ENCODE results near the gene ATG7.

The ATG7 gene

DNA sequence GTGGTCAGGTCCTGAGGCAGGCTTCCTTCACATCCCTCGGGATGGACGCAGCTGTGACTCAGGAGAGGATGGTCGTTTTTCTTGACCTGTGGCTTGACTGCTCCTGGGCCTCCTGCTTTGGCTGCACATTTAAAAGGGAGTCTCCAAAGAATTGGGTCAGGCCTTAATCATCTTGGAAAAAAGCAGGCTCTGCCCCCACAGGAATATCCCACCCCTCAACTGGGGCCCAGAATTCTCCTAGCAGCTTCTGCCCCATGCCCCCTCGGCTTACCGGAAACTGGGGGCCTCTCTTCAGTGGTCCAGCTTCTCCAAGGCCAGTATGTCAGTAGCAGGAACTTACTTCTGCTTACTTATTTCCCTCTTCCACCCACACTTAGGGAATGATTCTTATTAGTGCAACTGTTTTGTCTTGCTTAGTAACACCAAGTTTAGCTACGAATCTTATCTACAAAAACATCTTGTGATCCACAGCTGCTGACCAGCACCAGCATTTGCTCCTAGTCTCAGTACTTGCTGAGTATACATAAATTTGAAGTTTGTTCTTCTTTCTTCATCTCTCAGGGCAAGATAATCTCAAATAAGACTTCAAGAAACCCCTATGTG is 35.7 kb downstream of the ATG7 start:
- Histone ChIP-seq H3K4me1 (ENCODE audit: control insufficient read depth in 2 of 2, insufficient read depth in 1 of 2, low read depth in 1 of 2, low read length in 2 of 2) (no peaks in the 10 kb centered on the region), H3K27me3 (ENCODE audit: control insufficient read depth in 3 of 3, insufficient read depth in 3 of 3, low read depth in 1 of 3, low read length in 3 of 3) (no peaks in the 10 kb centered on the region), H2BK12ac (ENCODE audit: low read length) (no peak overlapping the region), H3K23ac (ENCODE audit: low read depth, low read length, poor library complexity) (no peak overlapping the region), H3K79me1 (ENCODE audit: low read depth, low read length) (no peaks in the 10 kb centered on the region), H2BK120ac (ENCODE audit: low read depth, low read length) (no peak overlapping the region), H3K14ac (ENCODE audit: low read length) (no peak overlapping the region), H2BK15ac (ENCODE audit: low read length) (no peak overlapping the region), H4K8ac (ENCODE audit: low read depth, low read length) (no peak overlapping the region), H3K4me2 (ENCODE audit: insufficient read depth, low read length, poor library complexity, severe bottlenecking) (no peak overlapping the region), H3K36me3 (replicated peaks in 1 of 2; ENCODE audit: control insufficient read depth in 2 of 2, insufficient read depth in 2 of 2, low read length in 2 of 2) (peaks cover 14 to 74% of the 10 kb centered on the region in 2 donors), H3K4me3 (ENCODE audit: low read length in 2 of 2) (no peak overlapping the region), H3K9me3 (replicated peaks in 1 of 2; ENCODE audit: control insufficient read depth in 2 of 2, insufficient read depth in 1 of 2, low read depth in 1 of 2, low read length in 2 of 2) (peaks cover 0 to 3% of the 10 kb centered on the region in 2 donors), H2BK5ac (ENCODE audit: low read length) (no peak overlapping the region), H3K18ac (ENCODE audit: low read length) (no peak overlapping the region), H3K4ac (ENCODE audit: low read length) (no peak overlapping the region), H2AFZ (ENCODE audit: low read length) (no peak overlapping the region), H4K91ac (ENCODE audit: low read depth, low read length, poor library complexity) (no peak overlapping the region), H3K9ac (ENCODE audit: low read depth, low read length, poor library complexity) (no peak overlapping the region), H2AK5ac (ENCODE audit: low read depth, low read length) (no peak overlapping the region), H3K27ac (replicated peaks; ENCODE audit: low read length) (no peak overlapping the region)
- no CpG with 5 or more reads among the region's 6 CpGs for WGBS, 2 donors (ENCODE audit: extremely low coverage in 2 of 2, insufficient read length in 2 of 2, insufficient replicate concordance in 1 of 2)
- DNase-seq (ENCODE audit: low spot score), result no peak

DNA sequence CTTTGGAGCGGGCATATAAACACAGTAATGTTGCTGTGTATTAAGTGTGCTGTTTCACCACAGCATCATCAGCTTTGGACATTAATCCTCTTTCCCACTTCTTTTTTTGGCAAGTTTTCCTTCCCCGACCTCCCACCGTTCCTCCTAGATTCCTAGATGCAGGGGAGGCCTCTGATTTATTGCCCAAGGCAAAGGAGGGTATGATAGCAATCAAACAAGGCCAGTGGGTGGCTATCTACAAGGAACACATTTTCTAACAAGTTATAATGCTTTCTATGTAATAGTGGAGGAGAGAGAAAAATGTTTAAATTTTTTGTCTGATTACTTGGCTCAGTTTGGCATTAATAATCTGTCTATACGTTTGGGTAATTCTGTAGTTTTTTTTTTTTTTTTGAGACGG is 38.1 kb downstream of the ATG7 start:
- no CpG with 5 or more reads among the region's 5 CpGs for WGBS, 2 donors (ENCODE audit: extremely low coverage in 2 of 2, insufficient read length in 2 of 2, insufficient replicate concordance in 1 of 2)
- Histone ChIP-seq H2BK12ac (ENCODE audit: low read length) (no peak overlapping the region), H3K4me2 (ENCODE audit: insufficient read depth, low read length, poor library complexity, severe bottlenecking) (no peak overlapping the region), H3K9ac (ENCODE audit: low read depth, low read length, poor library complexity) (no peak overlapping the region), H3K4me3 (ENCODE audit: low read length in 2 of 2) (no peak overlapping the region), H3K27me3 (ENCODE audit: control insufficient read depth in 3 of 3, insufficient read depth in 3 of 3, low read depth in 1 of 3, low read length in 3 of 3) (no peaks in the 10 kb centered on the region), H3K36me3 (replicated peaks in 1 of 2; ENCODE audit: control insufficient read depth in 2 of 2, insufficient read depth in 2 of 2, low read length in 2 of 2) (peaks cover 13 to 78% of the 10 kb centered on the region in 2 donors), H4K8ac (ENCODE audit: low read depth, low read length) (no peak overlapping the region), H3K18ac (ENCODE audit: low read length) (no peak overlapping the region), H4K91ac (ENCODE audit: low read depth, low read length, poor library complexity) (no peak overlapping the region), H2BK120ac (ENCODE audit: low read depth, low read length) (no peak overlapping the region), H2BK15ac (ENCODE audit: low read length) (no peak overlapping the region), H3K14ac (ENCODE audit: low read length) (no peak overlapping the region), H3K9me3 (replicated peaks in 1 of 2; ENCODE audit: control insufficient read depth in 2 of 2, insufficient read depth in 1 of 2, low read depth in 1 of 2, low read length in 2 of 2) (no peaks in the 10 kb centered on the region), H3K27ac (replicated peaks; ENCODE audit: low read length) (no peak overlapping the region), H3K4ac (ENCODE audit: low read length) (no peak overlapping the region), H3K23ac (ENCODE audit: low read depth, low read length, poor library complexity) (no peak overlapping the region), H2AK5ac (ENCODE audit: low read depth, low read length) (no peak overlapping the region), H2AFZ (ENCODE audit: low read length) (no peak overlapping the region), H2BK5ac (ENCODE audit: low read length) (no peak overlapping the region), H3K79me1 (ENCODE audit: low read depth, low read length) (no peaks in the 10 kb centered on the region), H3K4me1 (ENCODE audit: control insufficient read depth in 2 of 2, insufficient read depth in 1 of 2, low read depth in 1 of 2, low read length in 2 of 2) (no peaks in the 10 kb centered on the region)
- no peak for DNase-seq (ENCODE audit: low spot score)

DNA sequence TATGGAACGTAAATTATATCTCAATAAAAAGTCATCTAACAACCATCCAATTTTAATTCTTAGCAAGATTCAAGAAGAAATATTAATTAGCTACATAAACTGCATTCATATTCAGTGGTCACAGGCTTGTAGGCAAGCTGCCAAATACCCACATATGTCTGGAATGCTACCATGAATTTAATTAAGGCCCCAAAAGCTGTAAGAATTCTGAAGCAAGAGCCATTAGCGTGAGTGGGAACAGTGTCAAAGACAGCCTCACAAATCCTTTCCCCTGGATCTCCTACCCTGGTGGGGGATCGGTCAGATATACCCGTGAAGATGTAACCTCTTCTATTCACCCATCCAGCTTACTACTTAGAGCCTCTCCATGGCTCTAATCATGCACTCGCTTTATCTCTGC is 40.0 kb downstream of the ATG7 start:
- Histone ChIP-seq H3K4me2 (ENCODE audit: insufficient read depth, low read length, poor library complexity, severe bottlenecking) (no peak overlapping the region), H3K4me3 (ENCODE audit: low read length in 2 of 2) (no peak overlapping the region), H4K91ac (ENCODE audit: low read depth, low read length, poor library complexity) (no peak overlapping the region), H3K27ac (replicated peaks; ENCODE audit: low read length) (no peak overlapping the region), H2BK5ac (ENCODE audit: low read length) (no peak overlapping the region), H2BK12ac (ENCODE audit: low read length) (no peak overlapping the region), H3K9me3 (replicated peaks in 1 of 2; ENCODE audit: control insufficient read depth in 2 of 2, insufficient read depth in 1 of 2, low read depth in 1 of 2, low read length in 2 of 2) (no peaks in the 10 kb centered on the region), H2BK120ac (ENCODE audit: low read depth, low read length) (no peak overlapping the region), H3K27me3 (ENCODE audit: control insufficient read depth in 3 of 3, insufficient read depth in 3 of 3, low read depth in 1 of 3, low read length in 3 of 3) (no peaks in the 10 kb centered on the region), H3K9ac (ENCODE audit: low read depth, low read length, poor library complexity) (no peak overlapping the region), H3K36me3 (replicated peaks in 1 of 2; ENCODE audit: control insufficient read depth in 2 of 2, insufficient read depth in 2 of 2, low read length in 2 of 2) (peaks cover 10 to 80% of the 10 kb centered on the region in 2 donors), H4K8ac (ENCODE audit: low read depth, low read length) (no peak overlapping the region), H2AFZ (ENCODE audit: low read length) (no peak overlapping the region), H2AK5ac (ENCODE audit: low read depth, low read length) (no peak overlapping the region), H3K23ac (ENCODE audit: low read depth, low read length, poor library complexity) (no peak overlapping the region), H3K14ac (ENCODE audit: low read length) (no peak overlapping the region), H3K79me1 (ENCODE audit: low read depth, low read length) (no peaks in the 10 kb centered on the region), H2BK15ac (ENCODE audit: low read length) (no peak overlapping the region), H3K18ac (ENCODE audit: low read length) (no peak overlapping the region), H3K4me1 (ENCODE audit: control insufficient read depth in 2 of 2, insufficient read depth in 1 of 2, low read depth in 1 of 2, low read length in 2 of 2) (no peaks in the 10 kb centered on the region), H3K4ac (ENCODE audit: low read length) (no peak overlapping the region)
- no CpG with 5 or more reads among the region's 5 CpGs for WGBS, 2 donors (ENCODE audit: extremely low coverage in 2 of 2, insufficient read length in 2 of 2, insufficient replicate concordance in 1 of 2)
- no peak for DNase-seq (ENCODE audit: low spot score)

DNA sequence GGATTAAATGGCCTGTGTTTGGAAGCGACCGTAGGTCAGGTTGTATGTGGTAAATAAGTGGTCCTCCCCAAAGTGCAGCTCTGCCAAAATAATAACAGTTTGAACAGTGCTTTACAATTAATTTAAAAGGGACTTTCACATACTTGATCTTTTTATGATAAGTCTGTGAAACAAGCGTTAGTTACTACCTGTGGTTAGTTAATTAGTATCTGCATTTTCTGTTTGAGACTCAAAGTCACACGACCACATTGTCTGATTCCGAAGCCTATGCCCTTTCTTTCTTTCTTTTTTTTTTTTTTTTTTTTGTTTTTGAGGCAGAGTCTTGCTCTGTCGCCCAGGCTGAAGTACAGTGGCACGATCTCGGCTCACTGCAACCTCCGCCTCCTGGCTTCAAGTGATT is 45.1 kb downstream of the ATG7 start:
- H2AK5ac ChIP-seq (ENCODE audit: low read depth, low read length), result no peak overlapping the region
- H3K79me1 ChIP-seq (ENCODE audit: low read depth, low read length), result no peaks in the 10 kb centered on the region
- no peak overlapping the region for H2BK5ac ChIP-seq (ENCODE audit: low read length)
- no peak overlapping the region for H3K23ac ChIP-seq (ENCODE audit: low read depth, low read length, poor library complexity)
- no peak overlapping the region for H3K4me2 ChIP-seq (ENCODE audit: insufficient read depth, low read length, poor library complexity, severe bottlenecking)
- peaks cover 6 to 72% of the 10 kb centered on the region in 2 donors for H3K36me3 ChIP-seq (replicated peaks in 1 of 2; ENCODE audit: control insufficient read depth in 2 of 2, insufficient read depth in 2 of 2, low read length in 2 of 2)
- no peaks in the 10 kb centered on the region for H3K9me3 ChIP-seq (replicated peaks in 1 of 2; ENCODE audit: control insufficient read depth in 2 of 2, insufficient read depth in 1 of 2, low read depth in 1 of 2, low read length in 2 of 2)
- DNase-seq (ENCODE audit: low spot score), result no peak
- H3K4me3 ChIP-seq (ENCODE audit: low read length in 2 of 2), result no peak overlapping the region
- no peak overlapping the region for H3K14ac ChIP-seq (ENCODE audit: low read length)
- no peak overlapping the region for H2BK120ac ChIP-seq (ENCODE audit: low read depth, low read length)
- no peak overlapping the region for H3K18ac ChIP-seq (ENCODE audit: low read length)
- H4K91ac ChIP-seq (ENCODE audit: low read depth, low read length, poor library complexity), result no peak overlapping the region
- no peak overlapping the region for H2BK15ac ChIP-seq (ENCODE audit: low read length)
- no peak overlapping the region for H3K4ac ChIP-seq (ENCODE audit: low read length)
- H2BK12ac ChIP-seq (ENCODE audit: low read length), result no peak overlapping the region
- H3K27ac ChIP-seq (replicated peaks; ENCODE audit: low read length), result no peak overlapping the region
- WGBS, 2 donors (ENCODE audit: extremely low coverage in 2 of 2, insufficient read length in 2 of 2, insufficient replicate concordance in 1 of 2), result no CpG with 5 or more reads among the region's 9 CpGs
- no peak overlapping the region for H2AFZ ChIP-seq (ENCODE audit: low read length)
- H4K8ac ChIP-seq (ENCODE audit: low read depth, low read length), result no peak overlapping the region
- no peaks in the 10 kb centered on the region for H3K27me3 ChIP-seq (ENCODE audit: control insufficient read depth in 3 of 3, insufficient read depth in 3 of 3, low read depth in 1 of 3, low read length in 3 of 3)
- H3K9ac ChIP-seq (ENCODE audit: low read depth, low read length, poor library complexity), result no peak overlapping the region
- H3K4me1 ChIP-seq (ENCODE audit: control insufficient read depth in 2 of 2, insufficient read depth in 1 of 2, low read depth in 1 of 2, low read length in 2 of 2), result no peaks in the 10 kb centered on the region
